ENCODE results near the gene PHACTR3.
A peak's percentile ranks its signal among the peaks of the same experiment; 100 is the strongest.
"Not testable (repeated sequence)": the region's sequence is repeated elsewhere in the genome, so short reads cannot be mapped to it uniquely, and the experiment has no call there.

PHACTR3 gene

DNA sequence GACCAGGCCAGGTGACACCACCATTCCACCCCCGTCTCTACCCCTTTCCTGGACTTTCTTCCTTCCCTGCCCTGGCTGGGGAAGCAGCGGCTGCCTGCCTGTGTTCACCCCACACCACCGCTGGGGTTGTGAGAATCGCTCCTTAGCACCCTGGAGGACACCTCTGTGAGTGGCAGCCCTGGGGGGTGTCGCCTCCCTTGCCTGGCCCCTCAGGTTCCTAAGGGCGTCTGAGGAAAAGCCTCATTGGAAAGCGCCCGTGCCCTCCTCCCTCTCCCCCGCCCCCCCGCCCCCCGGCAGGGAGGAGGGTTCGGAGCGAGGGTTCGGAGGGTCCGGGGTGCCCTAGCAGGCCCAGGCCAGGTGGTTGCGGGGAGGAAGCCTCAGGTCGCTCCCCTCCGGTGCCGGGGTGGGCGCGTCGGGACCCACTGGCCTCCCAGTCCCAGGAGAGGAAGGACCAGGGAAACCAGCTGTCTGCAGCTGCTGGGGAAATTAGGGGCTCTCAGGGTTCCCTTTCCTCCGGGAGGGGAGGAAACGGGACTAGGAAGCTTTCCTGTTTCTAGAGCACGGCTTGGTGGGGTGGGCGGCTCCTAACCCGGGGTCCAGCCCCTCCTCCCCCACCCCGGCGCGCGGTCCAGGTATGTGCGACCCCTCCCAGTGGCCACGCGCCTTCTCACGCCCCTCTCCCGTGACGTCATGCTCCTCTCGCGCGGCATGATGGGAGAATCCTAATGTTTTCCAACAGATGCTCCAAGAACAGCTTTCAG is at the start of gene PHACTR3:
Gene PHACTR3 (plus strand): TSS at position 760 of the 761 bp plus-strand sequence. CDS start 475 bp downstream, outside the sequence.
- no peak within 1 kb of the TSS for H3K27ac ChIP-seq
- TF ChIP-seq, protein P1, sequence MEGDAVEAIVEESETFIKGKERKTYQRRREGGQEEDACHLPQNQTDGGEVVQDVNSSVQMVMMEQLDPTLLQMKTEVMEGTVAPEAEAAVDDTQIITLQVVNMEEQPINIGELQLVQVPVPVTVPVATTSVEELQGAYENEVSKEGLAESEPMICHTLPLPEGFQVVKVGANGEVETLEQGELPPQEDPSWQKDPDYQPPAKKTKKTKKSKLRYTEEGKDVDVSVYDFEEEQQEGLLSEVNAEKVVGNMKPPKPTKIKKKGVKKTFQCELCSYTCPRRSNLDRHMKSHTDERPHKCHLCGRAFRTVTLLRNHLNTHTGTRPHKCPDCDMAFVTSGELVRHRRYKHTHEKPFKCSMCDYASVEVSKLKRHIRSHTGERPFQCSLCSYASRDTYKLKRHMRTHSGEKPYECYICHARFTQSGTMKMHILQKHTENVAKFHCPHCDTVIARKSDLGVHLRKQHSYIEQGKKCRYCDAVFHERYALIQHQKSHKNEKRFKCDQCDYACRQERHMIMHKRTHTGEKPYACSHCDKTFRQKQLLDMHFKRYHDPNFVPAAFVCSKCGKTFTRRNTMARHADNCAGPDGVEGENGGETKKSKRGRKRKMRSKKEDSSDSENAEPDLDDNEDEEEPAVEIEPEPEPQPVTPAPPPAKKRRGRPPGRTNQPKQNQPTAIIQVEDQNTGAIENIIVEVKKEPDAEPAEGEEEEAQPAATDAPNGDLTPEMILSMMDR (conservative IDR thresholded peaks at IDR 0.05): no peak
- no peak for TF ChIP-seq ZFX (IDR thresholded peaks at IDR 0.05)

DNA sequence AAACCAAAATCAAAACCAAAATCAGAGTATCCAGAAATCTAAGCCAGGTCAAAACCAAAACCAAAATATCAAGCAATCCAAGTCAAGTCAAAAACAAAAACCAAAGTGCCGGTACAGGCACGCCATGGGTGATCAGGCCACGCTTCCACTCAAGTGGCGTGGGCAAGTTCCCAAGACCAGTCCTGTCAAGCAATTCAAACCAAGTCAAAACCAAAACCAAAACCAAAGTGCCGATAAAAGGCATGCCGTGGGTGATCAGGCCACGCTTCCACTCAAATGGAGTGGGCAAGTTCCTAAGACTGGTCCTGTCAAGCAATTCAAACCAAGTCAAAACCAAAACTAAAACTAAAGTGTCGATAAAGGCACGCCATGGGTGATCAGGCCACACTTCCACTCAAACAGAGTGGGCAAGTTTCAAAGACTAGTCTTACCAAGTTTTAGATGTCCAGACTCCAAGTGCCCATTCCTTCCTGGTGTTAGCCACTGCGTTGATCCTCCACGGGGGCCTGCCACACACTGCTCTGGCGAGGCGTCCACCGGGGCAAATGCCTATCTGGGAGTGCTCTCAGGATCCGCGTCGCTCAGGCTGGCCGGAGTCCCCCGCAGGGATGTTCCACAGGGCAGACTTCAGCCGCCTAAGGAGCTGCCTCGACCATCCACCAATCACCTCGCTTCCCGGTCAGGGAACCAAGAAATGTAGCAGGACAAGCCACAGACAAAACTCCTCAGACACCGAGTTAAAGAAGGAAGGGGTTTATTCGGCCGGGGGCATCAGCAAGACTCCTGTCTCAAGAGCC is 46.4 kb upstream of the PHACTR3 start:
- H3K27ac ChIP-seq: not testable (repeated sequence)

DNA sequence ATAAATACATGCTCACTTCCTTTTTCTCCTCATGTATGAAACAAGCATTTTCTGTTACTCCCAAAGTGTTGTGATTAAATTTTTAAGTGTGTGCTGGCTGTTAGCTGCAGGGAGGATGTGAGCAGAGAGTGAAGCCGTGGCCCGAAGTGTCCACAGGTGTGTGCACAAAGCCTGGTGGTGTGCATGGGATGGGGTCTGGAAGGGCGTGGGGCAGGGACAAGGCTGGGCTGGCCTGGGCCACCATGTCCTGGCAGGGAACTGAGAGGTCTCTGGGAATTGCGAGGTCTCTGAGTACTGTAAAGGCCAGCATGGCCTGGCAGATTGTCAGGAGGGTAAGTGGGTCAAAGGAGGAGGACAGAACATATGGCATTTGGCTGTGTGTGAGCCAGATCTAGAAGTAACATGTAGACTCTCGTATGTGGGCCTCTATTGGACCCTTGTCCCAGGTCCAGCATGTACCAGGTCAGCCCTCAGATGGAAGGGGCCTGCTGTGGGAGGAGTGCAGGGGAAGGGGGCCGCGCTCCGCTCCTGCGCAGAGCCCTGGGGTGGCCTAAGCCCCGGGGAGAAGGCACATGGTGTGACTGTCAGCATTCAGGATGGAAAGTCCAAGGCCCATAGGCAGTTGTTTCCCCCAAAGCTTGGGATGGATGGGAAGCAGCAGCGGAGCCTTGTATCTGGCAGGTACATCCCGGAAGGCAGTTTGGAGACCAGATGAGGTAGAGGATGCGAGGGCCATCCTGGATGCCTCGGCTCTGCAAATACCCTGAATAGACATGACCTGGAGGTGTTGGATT is 45.1 kb upstream of the PHACTR3 start:
- TF ChIP-seq, protein P1 (conservative IDR thresholded peaks at IDR 0.05): no peak
- no peak for TF ChIP-seq ZFX (IDR thresholded peaks at IDR 0.05)
- no peak overlapping the region for H3K27ac ChIP-seq

DNA sequence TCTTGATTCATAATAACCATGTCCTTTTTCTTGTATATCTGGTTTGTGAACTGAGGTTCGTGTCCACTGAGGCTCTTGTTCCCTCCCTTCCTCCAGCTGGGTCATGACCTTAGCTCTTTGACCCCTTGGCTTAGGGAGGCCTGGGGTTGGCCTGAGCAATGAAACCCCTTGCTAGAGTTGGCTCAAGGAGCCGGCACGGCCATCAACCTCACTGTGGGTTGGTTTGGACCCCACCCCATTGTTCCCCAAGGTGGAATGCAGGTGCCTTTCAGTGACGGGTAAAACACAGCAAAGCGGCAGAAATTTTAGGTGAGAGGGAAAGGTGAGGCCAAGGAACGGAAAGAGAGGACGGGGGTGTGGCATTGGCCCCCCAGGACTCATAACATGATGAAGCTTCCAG is 44.5 kb upstream of the PHACTR3 start:
- TF ChIP-seq ZFX (IDR thresholded peaks at IDR 0.05): no peak
- TF ChIP-seq, protein P1 (conservative IDR thresholded peaks at IDR 0.05): no peak
- no peak overlapping the region for H3K27ac ChIP-seq

DNA sequence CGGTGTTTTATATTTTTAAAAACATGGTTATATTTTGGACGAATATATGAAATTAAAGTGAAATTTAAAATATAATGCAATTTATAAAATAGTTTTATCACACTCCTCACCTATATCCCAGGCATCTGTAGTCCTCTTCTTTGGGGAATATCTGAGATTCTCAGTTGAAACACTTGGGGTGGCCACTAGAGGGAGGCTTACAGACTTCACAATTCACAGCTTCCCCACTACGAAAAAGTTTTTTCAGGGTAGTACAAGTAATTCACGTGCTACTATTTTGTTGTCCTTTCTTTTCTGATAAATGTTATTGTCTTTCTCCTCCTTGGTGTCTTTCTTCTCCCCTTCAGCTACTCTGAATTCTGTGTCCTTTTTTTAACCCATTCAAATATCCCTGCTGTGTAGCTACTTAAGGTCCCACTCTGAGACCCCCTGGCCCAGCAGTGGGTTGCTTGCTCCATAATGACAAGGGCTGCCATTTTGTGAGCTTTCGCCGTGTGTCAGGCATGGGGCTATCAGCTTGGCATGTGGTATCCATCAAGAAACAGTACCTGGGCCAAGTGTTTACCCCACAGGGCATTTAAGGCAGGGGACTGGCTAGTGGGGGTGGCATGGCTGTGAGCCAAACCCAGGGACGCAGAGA is 43.6 kb upstream of the PHACTR3 start:
- no peak for TF ChIP-seq ZFX (IDR thresholded peaks at IDR 0.05)
- TF ChIP-seq, protein P1 (conservative IDR thresholded peaks at IDR 0.05): peak; percentile 84
- no peak overlapping the region for H3K27ac ChIP-seq

DNA sequence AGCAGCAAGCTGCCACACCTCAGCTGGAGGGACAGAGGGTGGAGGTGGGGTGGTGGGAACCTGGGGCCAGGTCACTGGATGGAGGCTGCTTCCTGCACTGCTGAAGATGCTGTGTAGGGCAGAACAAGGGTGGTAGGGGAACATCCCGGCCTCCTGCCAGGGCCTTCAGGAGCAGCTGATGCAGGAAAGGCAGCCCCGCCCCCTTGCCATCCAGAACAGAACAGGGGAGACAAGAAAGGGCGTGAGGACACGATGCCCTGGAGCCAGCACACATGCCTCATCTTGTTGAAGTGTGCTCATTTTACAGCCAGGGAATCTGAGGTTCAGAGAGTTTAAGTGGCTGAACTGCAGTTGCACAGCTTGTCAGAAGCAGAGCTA is 43.1 kb upstream of the PHACTR3 start:
- TF ChIP-seq ZFX (IDR thresholded peaks at IDR 0.05): no peak
- TF ChIP-seq, protein P1 (conservative IDR thresholded peaks at IDR 0.05): no peak
- H3K27ac ChIP-seq: no peak overlapping the region

DNA sequence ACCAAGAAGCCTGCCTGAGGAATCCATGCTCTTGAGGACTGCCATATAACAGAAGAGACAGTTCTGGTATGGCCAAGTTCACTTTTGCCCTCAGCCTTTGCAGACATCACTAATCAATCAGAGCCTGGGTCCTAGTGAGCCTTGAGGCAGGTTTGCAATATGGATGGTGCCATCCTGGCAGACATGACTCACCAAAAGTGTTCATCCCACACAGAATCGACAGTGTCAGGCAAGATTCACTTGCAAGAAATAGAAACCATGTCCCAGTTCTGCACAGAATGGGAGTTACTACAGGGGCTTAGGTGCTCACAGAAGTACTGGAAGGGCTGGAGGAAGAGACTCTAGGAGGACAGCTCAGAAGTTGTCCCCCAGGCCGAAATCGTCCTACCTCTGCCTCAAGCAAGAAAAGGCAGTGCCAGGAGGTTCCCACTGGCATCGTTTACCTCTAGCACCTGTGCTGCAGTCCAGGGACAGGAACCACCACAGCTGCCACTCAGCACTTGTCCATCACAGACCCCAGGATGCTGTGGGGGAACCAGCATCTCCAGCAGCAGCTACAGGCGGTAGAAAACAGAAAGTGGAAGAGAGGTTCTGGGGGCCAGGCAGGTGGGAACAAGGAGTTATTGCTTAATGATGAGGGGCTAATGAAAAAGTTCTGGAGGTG is 42.6 kb upstream of the PHACTR3 start:
- TF ChIP-seq ZFX (IDR thresholded peaks at IDR 0.05): no peak
- TF ChIP-seq, protein P1 (conservative IDR thresholded peaks at IDR 0.05): no peak

More for the DNA sequence above, 42.6 kb upstream of the PHACTR3 start:
- no peak overlapping the region for H3K27ac ChIP-seq

Measured in C4-2B (cell line).